SIG-M5 treated with dmso at 0.1 percent for 504 hours (cell line): ENCODE results near the gene BICC1.

ENCODE experiments used
- DNase-seq: peaks from one replicate; lab custom pipeline; 2025; ENCODE audit not compliant: unreplicated experiment; lab: John Stamatoyannopoulos, UW

Gene BICC1

GRCh38 chr10:58701405-58702135, 188.9 kb downstream of the BICC1 start:
- DNase-seq, result no peak

- no peak for DNase-seq
These were observed 191.6 kb downstream of the BICC1 start for GRCh38 chr10:58704226-58704625.

- DNase-seq, result no peak
These were observed 192.0 kb downstream of the BICC1 start for GRCh38 chr10:58704671-58705141.

GRCh38 chr10:58706836-58707235, 194.2 kb downstream of the BICC1 start:
- no peak for DNase-seq

- no peak for DNase-seq
These were observed 199.5 kb downstream of the BICC1 start for GRCh38 chr10:58712141-58712540.

GRCh38 chr10:58712982-58713381, 200.3 kb downstream of the BICC1 start:
- peak; percentile 1 for DNase-seq

- DNase-seq, result no peak
These were observed 201.7 kb downstream of the BICC1 start for GRCh38 chr10:58714409-58714808.

- no peak for DNase-seq
These were observed 202.4 kb downstream of the BICC1 start for GRCh38 chr10:58715061-58715460.

GRCh38 chr10:58718596-58718995, 205.9 kb downstream of the BICC1 start:
- no peak for DNase-seq

GRCh38 chr10:58721601-58722281, 209.1 kb downstream of the BICC1 start:
- no peak for DNase-seq

GRCh38 chr10:58723186-58723585, 210.5 kb downstream of the BICC1 start:
- no peak for DNase-seq

- DNase-seq, result no peak
These were observed 211.3 kb downstream of the BICC1 start for GRCh38 chr10:58723966-58724365.

- DNase-seq, result no peak
These were observed 212.1 kb downstream of the BICC1 start for GRCh38 chr10:58724781-58725180.

- no peak for DNase-seq
These were observed 213.2 kb downstream of the BICC1 start for GRCh38 chr10:58725901-58726300.

- DNase-seq, result no peak
These were observed 215.0 kb downstream of the BICC1 start for GRCh38 chr10:58727633-58728032.

- no peak for DNase-seq
These were observed 218.6 kb downstream of the BICC1 start for GRCh38 chr10:58731276-58731675.

- DNase-seq, result no peak
These were observed 220.8 kb downstream of the BICC1 start for GRCh38 chr10:58733436-58733835.

- no peak for DNase-seq
These were observed 221.4 kb downstream of the BICC1 start for GRCh38 chr10:58734116-58734515.

GRCh38 chr10:58734664-58735063, 222.0 kb downstream of the BICC1 start:
- no peak for DNase-seq

GRCh38 chr10:58735087-58735486, 222.4 kb downstream of the BICC1 start:
- no peak for DNase-seq

- no peak for DNase-seq
These were observed 228.1 kb downstream of the BICC1 start for GRCh38 chr10:58740620-58741369.

GRCh38 chr10:58741673-58742072, 229.0 kb downstream of the BICC1 start:
- no peak for DNase-seq
